NCI-H226 (cell line): ENCODE results near the gene H2BK1.

Experiments
- DNase-seq: peaks from one replicate; pipeline ENCODE4 v3.0.0-alpha.2; 2015

Gene H2BK1

DNA sequence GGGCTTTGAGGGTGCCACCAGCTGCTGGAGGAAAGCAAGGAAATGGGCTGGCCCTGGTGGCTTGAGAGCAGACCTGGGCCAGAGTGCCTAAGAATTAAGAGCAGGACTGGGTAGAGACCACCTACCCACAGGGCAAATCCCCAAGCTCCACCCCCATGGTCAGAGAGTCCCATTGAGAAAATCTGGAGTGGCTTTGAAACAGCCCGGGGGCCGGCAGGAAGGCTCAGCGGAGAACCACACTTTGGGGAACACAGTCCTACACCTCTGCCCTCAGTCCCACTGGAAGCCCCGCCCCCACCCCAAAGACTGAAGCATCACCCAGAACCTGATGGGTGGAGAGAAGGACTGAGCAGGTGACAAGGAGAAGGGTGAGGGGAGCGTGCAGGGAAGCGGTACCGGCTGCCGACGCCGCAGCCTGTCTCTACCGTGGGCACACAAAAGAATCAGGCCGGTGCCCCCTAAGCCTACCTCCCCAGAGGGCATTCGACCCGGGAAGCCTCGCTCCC is 34.6 kb upstream of the H2BK1 start:
- no peak for DNase-seq

DNA sequence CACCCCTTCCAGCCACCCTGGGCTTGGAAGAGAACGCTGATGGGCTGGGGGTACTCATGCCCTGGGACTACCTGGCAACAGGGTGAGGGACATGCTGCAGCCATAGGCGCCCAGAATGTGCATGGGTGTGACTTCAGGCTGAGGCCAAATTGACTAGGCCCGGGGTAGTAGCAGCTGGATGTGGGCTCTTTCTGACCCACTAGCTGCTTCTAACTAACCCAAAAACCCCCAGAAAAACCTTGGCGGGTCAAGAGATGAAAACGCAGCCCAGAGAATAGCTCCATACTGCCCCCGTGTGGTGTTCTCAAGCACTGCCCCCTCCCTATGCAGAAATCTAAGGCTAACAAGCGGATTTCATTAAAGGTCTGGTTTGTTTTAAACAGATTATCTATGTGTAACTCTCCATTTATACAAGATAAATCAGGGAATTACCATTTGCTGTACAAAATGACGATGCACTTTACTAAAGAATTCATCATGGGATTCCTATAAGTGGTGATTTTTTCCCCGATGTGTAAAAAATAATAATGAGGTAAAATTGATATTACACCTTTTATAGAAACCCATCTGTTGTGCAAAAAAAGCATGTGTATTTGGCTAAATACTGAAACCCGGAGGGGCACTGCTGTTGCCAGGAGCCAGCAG is 34.0 kb upstream of the H2BK1 start:
- DNase-seq: no peak

DNA sequence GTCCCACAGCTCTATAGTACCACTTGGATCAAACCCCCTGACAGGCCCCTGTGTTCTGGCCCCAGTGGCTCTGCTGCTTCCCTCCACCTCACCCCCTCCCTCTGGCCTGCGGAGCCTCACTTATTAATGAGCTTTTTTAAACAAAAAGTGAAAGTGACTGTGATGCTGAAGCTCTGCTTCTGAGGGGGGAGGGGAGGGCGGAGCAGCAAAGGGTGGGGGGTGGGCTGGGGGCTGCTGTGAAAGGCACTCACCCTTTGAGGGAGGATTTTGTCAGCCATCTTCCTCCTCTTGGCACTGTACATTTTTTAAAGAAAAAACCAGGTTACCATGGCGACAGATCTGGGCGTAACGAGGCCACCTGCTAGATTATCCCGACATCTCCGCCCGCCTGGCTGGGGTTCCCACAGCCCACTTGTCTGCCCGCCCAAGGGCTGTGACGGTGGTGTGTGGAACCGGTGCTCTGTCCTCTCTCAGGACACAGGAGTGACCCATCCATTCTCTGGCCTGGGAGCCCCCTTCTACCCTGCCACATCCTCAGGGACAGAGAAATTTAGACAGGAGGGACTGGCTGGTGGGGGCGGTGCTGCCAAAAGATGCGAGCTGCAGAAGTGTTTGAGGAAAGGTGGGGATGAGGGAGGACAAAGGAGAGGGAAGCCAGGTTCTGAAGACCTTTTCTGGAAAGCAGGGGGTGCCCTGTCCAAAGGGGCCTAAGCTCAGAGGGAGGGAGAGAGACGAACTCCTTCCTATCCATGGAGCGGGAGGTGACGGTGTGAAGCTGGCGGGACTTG is 33.3 kb upstream of the H2BK1 start:
- DNase-seq: no peak

DNA sequence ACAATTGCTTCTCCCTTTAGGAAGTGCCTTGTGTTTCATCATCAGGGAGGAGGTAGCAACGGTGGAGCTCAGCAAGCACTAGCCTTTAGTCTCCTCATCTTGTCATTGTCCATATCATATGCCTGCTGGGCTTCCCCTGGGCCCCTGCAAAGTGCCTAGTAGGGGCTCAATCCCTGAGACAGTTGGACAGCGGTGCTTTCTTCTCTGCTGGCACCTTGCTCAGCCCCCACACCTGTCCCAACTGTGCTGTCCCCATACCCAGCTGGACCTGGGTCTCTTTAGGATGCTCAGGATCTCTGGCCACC is 32.7 kb upstream of the H2BK1 start:
- no peak for DNase-seq

DNA sequence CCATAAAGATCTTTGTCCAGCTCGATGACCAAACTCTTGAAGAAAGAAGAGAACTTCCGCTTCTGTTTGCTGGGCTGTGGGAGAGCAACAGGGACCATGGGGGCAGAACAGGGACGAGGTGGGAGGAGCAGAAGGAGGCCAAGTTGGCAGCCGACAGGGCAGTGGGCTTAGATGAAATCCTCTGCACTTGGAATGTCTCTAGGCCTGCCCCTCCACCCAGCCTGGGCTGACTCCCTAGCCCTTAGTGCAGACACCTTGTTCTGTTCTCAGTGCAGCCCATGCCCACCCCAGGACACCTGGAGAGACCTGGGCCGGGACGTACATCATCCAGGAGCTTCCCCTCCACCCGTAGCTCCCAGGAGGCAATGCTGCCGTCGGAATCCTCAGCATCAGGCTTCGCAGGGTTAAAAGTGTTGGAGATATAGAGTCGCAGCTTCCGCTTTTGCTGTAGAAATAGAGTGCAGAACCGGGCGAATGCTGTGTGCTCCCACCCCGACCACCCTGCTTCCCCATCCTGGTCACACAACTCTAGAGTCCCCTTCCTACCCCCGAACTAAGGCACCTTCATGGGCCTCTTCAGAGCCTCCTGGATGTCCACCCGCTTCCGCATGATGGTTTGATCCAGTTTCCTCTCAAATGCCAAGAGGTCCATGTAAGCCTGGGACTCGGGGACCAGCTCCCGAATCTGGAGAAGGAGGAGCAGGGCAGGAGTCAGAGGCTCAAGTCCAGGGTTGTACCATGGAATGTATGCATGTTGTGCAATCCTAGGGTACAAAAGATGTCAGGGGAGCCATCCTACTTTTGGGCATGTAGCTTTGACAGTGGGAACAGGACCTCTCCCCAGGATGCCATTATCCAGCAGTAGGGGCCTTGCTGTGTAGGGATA is 32.1 kb upstream of the H2BK1 start:
- DNase-seq: no peak

DNA sequence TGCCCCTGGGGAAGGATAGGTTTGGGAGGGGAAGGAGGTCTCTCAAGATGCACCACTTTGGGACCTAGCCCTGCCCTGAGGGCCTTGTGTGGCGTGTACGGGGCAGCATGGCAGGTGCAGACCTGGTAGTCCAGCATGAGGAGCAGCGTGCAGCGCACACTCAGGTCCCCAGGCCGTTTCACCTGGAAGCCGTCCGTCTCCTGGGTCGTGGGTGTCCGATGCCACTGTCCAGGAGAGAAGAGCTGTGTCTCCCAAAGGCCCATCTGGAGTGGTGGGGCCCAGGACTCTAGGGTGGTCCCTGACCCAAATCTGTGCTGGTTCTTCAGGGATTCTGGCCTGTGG is 31.4 kb upstream of the H2BK1 start:
- DNase-seq: no peak

DNA sequence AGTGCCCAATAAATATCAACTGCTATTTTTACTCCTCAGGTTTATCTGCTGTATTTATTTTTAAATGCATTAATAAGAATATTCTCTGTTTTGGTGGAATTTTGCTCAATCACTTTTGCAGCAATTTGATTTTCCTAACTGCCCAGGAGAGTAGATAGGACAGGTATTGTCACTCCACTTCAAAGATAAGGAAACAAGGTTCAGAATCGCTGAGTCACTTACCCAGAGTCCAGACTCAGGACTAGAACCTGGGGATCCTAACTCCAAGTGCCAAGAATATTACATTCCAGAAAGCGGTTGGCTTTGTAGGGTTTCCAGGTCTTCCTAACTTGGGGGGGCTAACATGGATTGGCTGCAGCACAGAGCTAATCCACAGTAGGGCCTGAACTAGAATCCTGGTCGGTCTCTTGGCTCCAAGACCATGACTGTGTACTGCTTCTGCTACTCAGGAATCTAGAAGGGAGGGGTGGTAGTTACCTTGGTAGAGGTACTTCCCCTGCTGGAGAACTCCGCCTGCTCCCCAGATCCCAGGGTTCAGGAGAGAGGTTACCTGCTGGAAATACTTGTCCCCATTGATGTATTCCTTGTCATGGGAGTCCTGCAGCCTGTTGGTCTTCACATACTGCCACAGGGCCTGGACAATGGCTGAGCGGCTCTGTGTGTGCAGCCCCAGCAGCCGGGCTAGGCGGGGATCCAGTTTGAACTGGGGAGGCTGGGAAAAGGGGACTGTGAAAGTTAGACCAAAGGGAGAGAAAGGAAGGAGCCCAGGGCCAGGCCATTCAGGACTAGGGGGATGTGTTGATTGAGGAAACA is 30.9 kb upstream of the H2BK1 start:
- DNase-seq: no peak

DNA sequence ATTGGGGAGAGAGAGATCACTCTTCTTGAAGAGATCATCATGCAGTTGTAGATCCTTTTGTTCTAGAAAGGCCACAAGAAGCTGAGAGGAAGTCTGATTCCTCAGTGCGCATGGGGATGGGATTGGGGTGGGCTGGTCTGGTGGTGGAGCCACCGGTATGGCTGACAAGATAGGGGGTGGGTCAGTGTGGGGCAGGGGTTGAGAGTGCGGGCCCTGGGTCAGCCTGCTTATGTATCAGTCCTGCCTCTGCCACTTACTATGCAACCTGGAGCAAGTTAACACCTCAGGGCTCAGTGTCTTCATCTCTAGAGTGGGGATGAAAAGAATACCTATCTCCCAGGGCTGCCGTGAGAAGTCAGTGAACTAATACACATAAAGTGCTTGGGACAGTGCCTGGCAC is 30.2 kb upstream of the H2BK1 start:
- no peak for DNase-seq

DNA sequence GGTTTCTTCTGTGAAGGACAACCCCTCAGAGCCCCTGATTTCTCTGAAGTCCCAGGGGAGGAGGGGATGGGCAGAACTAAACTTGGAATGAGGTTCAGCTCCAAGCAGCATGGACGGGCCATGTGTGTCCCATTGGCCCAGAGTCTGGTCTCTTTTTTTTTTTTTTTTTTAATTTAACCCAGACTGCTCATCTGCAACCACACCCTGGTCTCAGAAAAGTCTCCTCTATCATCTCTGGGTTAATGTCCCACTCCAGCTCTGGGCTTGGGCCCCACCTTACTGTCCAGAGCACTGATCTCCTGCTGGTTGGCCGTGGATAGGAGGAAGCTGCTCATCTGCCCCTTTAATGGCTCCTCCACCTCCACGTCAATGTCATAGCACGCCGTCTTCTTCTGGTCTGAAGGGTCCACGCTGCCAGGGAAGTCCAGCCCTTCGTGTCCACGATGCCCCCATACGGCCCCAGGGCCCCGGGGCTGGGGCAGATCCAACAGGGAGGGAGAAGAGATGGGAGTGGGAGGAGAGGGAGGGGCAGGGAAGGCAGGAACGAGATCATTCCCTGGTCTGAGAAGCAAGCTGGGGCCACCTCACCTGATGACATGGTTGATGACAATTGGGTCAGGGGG is 29.7 kb upstream of the H2BK1 start:
- DNase-seq: no peak

DNA sequence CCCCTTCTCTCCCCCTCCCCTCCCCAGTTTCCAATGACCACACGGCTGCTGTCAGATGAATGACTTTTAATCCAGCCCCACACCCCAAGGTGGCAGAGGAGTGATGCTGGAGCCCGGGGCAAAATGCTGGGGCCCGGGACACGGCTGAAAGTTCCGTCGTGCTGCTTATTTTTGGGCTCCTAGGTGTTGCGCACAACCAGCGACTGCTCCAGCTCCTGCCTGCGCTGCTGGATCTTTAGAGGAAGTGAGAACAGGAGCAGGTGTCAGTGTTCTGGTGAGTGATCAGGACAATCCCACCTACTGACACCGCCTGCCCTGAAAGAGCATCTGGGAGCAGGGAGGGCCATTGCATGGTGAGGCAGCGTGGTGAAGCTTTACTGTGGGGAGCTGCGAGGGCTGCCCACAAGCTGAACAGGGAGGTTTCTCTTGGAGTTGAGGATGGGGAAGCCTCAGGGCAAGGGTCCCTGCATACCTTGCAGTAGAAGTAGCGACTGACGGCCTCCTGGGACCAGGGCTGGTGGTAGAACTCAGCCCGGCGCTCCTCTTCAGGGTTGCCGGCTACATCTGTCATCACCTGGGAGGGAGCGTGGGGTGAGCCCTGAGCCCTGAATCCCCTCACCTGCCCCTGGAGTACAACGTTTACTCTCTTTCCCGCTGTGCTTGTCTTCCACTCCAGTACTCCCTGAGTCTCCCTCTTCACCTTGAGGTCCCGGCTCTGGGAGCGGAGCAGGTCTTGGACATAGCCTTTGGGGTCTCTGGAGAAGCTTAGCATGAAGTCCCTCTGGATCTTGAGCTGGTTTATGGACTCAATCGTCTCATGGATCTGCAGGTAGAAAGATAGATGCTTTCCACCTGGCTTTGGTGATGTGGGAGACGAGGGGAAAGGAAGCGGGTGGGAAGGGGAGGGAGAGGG is 28.9 kb upstream of the H2BK1 start:
- no peak for DNase-seq

DNA sequence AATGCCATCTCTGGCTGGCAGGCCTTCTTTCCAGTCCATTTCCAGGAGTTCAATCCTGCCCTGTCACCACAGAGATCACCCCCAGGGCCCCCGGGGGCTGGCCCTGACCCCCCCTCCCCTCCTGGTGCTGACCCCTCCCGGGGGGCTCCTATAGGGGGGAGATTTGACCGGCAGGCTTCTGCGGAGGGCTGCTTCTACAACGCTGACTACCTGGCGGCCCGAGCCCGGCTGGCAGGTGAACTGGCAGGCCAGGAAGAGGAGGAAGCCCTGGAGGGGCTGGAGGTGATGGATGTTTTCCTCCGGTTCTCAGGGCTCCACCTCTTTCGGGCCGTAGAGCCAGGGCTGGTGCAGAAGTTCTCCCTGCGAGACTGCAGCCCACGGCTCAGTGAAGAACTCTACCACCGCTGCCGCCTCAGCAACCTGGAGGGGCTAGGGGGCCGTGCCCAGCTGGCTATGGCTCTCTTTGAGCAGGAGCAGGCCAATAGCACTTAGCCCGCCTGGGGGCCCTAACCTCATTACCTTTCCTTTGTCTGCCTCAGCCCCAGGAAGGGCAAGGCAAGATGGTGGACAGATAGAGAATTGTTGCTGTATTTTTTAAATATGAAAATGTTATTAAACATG is 28.0 kb upstream of the H2BK1 start:
- no peak for DNase-seq

DNA sequence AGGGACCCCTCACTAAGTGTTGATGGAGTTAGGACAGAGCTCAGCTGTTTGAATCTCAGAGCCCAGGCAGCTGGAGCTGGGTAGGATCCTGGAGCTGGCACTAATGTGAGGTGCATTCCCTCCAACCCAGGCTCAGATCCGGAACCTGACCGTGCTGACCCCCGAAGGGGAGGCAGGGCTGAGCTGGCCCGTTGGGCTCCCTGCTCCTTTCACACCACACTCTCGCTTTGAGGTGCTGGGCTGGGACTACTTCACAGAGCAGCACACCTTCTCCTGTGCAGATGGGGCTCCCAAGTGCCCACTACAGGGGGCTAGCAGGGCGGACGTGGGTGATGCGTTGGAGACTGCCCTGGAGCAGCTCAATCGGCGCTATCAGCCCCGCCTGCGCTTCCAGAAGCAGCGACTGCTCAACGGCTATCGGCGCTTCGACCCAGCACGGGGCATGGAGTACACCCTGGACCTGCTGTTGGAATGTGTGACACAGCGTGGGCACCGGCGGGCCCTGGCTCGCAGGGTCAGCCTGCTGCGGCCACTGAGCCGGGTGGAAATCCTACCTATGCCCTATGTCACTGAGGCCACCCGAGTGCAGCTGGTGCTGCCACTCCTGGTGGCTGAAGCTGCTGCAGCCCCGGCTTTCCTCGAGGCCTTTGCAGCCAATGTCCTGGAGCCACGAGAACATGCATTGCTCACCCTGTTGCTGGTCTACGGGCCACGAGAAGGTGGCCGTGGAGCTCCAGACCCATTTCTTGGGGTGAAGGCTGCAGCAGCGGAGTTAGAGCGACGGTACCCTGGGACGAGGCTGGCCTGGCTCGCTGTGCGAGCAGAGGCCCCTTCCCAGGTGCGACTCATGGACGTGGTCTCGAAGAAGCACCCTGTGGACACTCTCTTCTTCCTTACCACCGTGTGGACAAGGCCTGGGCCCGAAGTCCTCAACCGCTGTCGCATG is 27.2 kb upstream of the H2BK1 start:
- DNase-seq: no peak

DNA sequence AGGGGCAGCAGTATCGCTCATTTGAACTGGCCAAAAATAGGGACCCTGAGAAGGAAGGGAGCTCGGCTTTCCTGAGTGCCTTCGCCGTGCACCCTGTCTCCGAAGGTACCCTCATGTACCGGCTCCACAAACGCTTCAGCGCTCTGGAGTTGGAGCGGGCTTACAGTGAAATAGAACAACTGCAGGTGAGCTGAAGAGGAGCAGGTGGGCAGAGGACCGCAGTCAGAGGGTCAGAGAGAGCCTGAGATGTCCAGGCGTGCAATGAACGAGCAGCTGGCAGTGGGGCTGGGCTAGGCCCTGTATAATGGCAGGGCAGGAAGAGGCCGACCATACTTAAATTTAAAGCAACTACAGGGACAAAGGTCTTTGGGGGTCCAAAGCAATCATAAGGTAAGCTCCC is 26.1 kb upstream of the H2BK1 start:
- no peak for DNase-seq

DNA sequence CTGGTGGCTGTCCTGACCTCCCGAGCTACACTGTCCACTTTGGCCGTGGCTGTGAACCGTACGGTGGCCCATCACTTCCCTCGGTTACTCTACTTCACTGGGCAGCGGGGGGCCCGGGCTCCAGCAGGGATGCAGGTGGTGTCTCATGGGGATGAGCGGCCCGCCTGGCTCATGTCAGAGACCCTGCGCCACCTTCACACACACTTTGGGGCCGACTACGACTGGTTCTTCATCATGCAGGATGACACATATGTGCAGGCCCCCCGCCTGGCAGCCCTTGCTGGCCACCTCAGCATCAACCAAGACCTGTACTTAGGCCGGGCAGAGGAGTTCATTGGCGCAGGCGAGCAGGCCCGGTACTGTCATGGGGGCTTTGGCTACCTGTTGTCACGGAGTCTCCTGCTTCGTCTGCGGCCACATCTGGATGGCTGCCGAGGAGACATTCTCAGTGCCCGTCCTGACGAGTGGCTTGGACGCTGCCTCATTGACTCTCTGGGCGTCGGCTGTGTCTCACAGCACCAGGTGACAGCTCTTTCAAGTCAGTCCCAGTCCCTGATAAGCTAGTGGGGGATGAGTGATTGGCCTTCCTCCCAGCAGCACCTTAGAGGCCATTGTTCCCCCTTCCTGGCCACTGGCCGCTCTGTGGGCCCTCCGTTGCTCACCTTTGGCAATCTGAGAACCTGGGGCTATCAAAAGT is 25.0 kb upstream of the H2BK1 start:
- DNase-seq: no peak

DNA sequence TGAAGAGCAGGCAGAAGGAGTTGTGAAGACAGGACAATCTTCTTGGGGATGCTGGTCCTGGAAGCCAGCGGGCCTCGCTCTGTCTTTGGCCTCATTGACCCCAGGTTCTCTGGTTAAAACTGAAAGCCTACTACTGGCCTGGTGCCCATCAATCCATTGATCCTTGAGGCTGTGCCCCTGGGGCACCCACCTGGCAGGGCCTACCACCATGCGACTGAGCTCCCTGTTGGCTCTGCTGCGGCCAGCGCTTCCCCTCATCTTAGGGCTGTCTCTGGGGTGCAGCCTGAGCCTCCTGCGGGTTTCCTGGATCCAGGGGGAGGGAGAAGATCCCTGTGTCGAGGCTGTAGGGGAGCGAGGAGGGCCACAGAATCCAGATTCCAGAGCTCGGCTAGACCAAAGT is 23.5 kb upstream of the H2BK1 start:
- DNase-seq: no peak

DNA sequence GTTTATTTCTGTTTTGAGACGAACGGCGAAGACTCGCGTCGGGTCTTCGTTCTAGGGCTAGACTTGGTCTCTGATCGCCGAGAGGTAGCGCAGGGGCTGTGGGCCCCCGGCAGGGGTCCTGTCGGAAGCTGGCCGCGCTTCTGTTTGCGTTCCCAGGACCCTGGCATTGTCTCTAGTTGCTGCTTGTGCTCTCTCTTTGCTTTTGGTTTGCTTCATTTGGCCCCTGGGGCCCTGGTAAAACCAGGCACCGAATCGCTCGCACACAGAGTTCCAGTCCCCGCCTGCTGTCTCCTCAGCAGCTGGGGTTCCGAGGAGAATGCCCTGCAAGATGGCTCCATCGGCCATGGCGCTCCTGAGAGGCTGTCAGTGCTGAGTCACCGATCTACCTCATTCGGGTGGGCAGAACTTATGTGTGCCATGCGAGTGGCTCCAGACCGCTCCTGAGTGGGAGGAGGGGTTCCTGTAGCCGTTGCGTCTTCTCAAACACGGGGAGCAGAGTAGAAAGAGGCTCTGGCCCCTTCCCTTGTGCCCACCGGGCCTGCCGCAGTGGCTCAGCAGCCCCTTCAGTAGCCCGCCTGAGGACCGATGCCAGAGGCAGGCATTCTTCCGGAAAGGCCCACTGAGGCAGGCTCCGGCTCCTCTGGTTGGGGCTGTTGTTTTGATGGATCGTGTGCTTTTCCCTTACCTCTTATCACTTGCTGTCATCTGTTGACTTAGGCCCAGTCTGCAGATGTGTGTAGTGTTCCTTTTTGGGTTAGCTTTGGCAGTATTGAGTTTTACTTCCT is 22.8 kb upstream of the H2BK1 start:
- DNase-seq: peak; percentile 72

DNA sequence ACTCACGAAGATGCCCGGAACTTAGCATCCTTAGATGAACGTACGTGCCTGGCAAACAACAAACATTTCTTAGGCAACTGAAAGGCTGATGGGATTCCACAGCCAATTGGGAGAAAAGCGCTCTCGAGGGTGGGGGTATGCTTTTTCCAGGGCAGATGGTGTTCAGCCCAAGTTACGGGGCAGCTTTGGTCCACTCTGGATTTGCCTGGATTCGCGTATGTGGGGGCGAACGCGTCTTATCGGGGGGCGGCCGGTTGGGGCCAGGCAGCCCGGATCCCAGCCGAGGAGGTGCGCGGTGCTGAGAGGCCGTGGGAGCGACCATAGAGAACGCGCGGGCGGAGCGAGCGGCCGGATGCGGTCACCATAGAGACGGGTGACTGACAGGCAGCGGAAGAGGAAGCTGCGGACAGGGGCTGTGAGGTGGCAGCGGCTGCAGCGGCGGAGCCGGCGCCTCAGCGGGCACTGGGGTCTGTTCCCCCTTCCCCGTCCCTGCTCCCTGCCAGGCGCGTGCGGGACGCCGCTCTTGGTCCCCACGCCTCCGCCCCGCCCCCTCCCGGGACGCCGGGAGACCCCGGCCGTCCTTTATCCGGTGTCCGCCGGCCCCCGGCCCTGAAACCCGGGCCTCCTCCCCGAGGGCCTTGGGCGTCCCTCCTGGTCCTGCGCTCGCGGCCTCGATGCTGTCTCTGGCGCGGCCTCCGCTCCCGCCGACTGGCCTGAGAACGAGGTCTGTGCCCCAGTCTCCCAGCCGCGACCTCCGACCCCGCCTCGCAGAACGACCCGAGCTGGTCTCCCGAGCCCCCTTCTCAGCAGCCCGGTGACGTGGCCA is 22.0 kb upstream of the H2BK1 start, which contains the start of gene CHPF2:
CHPF2 (plus strand) TSS at position 393 of the 826 bp plus-strand sequence. CDS start 1,529 bp downstream, outside the sequence.
- DNase-seq: peak; percentile 88
